ENCODE data around the gene FBXL5. TPM values are rescaled to one million over a fixed set of nuclear protein-coding genes. Genes with fewer than 3 reads are reported as not detected.
A peak's percentile ranks its signal among the peaks of the same experiment; 100 is the strongest.

Gene FBXL5
- total and polyA plus RNA-seq, 2 of the 13 experiments (the other 11 are each of a cell fraction or from before 2014, with no cell fraction given), result 17.4 to 45.3 TPM

DNA sequence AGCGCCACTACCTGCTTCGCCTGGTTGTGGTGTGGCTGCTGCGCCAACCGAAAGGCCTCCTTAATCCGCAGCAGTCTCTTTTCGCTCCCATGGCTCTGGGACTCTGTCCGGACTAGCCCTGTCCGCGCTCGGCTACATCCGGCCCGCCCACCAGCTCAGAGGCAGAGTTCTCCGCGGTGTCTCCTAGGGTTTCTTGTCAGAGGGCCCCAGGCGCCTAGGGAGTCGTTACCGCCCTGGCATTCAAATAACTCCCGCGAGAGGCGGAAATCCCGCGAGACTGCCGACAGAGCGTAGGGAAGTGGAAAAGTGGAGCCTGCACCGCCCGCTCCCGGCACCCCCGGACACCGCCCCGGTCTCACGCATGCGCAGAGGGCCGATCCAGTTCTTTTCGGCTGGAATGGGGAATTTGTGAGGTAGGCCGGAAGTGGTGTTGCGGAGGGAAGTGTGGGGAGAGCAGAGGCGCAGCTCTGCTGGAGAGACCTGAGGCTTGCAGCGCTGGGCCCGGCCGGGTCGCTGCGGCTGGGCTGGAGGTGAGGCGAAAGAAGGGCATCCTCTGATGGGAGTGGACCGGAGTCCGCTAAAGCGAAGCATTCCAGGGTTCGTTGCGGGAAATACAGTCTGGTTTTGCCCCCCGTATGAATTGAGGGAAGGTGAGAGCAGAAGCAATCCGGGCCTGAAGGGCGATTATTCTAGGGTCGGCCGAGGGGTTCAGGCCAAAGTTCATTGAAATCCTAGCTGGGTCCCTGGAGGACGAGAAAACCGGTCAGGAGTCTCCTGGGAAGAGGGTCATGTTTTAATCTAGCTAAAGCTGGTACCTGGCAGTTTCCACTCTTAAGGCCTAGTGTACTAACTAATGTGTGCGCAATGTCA is 26.4 kb upstream of the FBXL5 start, which contains the start of gene FAM200B (continued):
- TF ChIP-seq KDM5B (CRISPR knock-in tag; IDR thresholded peaks at IDR 0.05; ENCODE audit: borderline replicate concordance) (peak; percentile 68; the same call in 1 of the 2 replicates), TGIF2 (CRISPR knock-in tag; IDR thresholded peaks at IDR 0.05) (peak; percentile 92), ZNF792 (CRISPR knock-in tag; IDR thresholded peaks at IDR 0.05) (peak; percentile 76), ELF3 (CRISPR knock-in tag; IDR thresholded peaks at IDR 0.05) (peak; percentile 84), SUZ12 (IDR thresholded peaks at IDR 0.05; ENCODE audit: low read depth, low read length) (no peak), SP2 (CRISPR knock-in tag; IDR thresholded peaks at IDR 0.05) (0 out of 2 replicates have a peak, but pooled peaks have one; percentile 48), ZNF556 (CRISPR knock-in tag; IDR thresholded peaks at IDR 0.05; ENCODE audit: borderline replicate concordance) (no peak; the same call in 1 of the 2 replicates), STAT6 (CRISPR knock-in tag; IDR thresholded peaks at IDR 0.05; ENCODE audit: borderline replicate concordance) (no peak; the same call in 1 of the 2 replicates), YEATS2 (CRISPR knock-in tag; IDR thresholded peaks at IDR 0.05; ENCODE audit: borderline replicate concordance) (peak; percentile 79; the same call in 1 of the 2 replicates), ISX (CRISPR knock-in tag; conservative IDR thresholded peaks at IDR 0.05) (no peak), ZFP36L2 (CRISPR knock-in tag; IDR thresholded peaks at IDR 0.05) (no peak), NFYB (CRISPR knock-in tag; IDR thresholded peaks at IDR 0.05) (peak; percentile 49), ZNF710 (CRISPR knock-in tag; IDR thresholded peaks at IDR 0.05; ENCODE audit: borderline replicate concordance) (peak; percentile 87; the same call in 1 of the 2 replicates), KDM5A (IDR thresholded peaks at IDR 0.05; ENCODE audit: borderline replicate concordance, low read length) (peak; percentile 77; the same call in 1 of the 2 replicates), XBP1 (CRISPR knock-in tag; IDR thresholded peaks at IDR 0.05) (no peak; the same call in 1 of the 2 replicates), YY1 (IDR thresholded peaks at IDR 0.05; ENCODE audit: insufficient read depth, insufficient replicate concordance, low read depth, low read length) (peak; percentile 66)
- TF ChIP-seq, protein P1, sequence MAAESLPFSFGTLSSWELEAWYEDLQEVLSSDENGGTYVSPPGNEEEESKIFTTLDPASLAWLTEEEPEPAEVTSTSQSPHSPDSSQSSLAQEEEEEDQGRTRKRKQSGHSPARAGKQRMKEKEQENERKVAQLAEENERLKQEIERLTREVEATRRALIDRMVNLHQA (CRISPR knock-in tag; IDR thresholded peaks at IDR 0.05), result no peak
- TF ChIP-seq, protein P2, sequence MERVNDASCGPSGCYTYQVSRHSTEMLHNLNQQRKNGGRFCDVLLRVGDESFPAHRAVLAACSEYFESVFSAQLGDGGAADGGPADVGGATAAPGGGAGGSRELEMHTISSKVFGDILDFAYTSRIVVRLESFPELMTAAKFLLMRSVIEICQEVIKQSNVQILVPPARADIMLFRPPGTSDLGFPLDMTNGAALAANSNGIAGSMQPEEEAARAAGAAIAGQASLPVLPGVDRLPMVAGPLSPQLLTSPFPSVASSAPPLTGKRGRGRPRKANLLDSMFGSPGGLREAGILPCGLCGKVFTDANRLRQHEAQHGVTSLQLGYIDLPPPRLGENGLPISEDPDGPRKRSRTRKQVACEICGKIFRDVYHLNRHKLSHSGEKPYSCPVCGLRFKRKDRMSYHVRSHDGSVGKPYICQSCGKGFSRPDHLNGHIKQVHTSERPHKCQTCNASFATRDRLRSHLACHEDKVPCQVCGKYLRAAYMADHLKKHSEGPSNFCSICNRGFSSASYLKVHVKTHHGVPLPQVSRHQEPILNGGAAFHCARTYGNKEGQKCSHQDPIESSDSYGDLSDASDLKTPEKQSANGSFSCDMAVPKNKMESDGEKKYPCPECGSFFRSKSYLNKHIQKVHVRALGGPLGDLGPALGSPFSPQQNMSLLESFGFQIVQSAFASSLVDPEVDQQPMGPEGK (CRISPR knock-in tag; IDR thresholded peaks at IDR 0.05), result peak; percentile 68
- TF ChIP-seq, protein P3, sequence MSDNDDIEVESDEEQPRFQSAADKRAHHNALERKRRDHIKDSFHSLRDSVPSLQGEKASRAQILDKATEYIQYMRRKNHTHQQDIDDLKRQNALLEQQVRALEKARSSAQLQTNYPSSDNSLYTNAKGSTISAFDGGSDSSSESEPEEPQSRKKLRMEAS (IDR thresholded peaks at IDR 0.05), result peak; percentile 79
- TF ChIP-seq, protein P4, sequence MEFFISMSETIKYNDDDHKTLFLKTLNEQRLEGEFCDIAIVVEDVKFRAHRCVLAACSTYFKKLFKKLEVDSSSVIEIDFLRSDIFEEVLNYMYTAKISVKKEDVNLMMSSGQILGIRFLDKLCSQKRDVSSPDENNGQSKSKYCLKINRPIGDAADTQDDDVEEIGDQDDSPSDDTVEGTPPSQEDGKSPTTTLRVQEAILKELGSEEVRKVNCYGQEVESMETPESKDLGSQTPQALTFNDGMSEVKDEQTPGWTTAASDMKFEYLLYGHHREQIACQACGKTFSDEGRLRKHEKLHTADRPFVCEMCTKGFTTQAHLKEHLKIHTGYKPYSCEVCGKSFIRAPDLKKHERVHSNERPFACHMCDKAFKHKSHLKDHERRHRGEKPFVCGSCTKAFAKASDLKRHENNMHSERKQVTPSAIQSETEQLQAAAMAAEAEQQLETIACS (CRISPR knock-in tag; IDR thresholded peaks at IDR 0.05), result no peak; the same call in 1 of the 2 replicates
